GM19468 (cell line): ENCODE data around the gene UEVLD.
"Not testable (repeated sequence)": the region's sequence is repeated elsewhere in the genome, so short reads cannot be mapped to it uniquely, and the experiment has no call there.

Experiments
- ATAC-seq: cut with Tn5 transposase; IDR thresholded peaks from one replicate; pipeline ENCODE4 v1.9.1; 2021; ENCODE audit warnings: mild to moderate bottlenecking, moderate library complexity, moderate number of reproducible peaks; ENCODE audit not compliant: unreplicated experiment; ENCODE audit errors: extremely low read depth

Gene UEVLD

GRCh38 chr11:18594088-18594487 lies 5.6 kb upstream of the UEVLD start:
- not testable (repeated sequence) for ATAC-seq

- no peak for ATAC-seq
These were observed 2.0 kb upstream of the UEVLD start for GRCh38 chr11:18590571-18590970.

- no peak for ATAC-seq
These were observed 6.7 kb downstream of the UEVLD start for GRCh38 chr11:18581825-18582224.

- ATAC-seq, result no peak
These were observed 8.3 kb downstream of the UEVLD start for GRCh38 chr11:18580113-18580766.

GRCh38 chr11:18578975-18579598 lies 9.4 kb downstream of the UEVLD start:
- ATAC-seq, result peak; percentile 65

GRCh38 chr11:18575361-18575760 lies 13.2 kb downstream of the UEVLD start:
- no peak for ATAC-seq

GRCh38 chr11:18567081-18567480 lies 21.5 kb downstream of the UEVLD start:
- ATAC-seq, result no peak

GRCh38 chr11:18566406-18566805 lies 22.1 kb downstream of the UEVLD start:
- no peak for ATAC-seq

GRCh38 chr11:18564149-18564548 lies 24.4 kb downstream of the UEVLD start:
- no peak for ATAC-seq

GRCh38 chr11:18563090-18563730 lies 25.3 kb downstream of the UEVLD start:
- no peak for ATAC-seq

GRCh38 chr11:18548001-18548400 lies 40.5 kb downstream of the UEVLD start:
- no peak for ATAC-seq

GRCh38 chr11:18540207-18541009 lies 48.1 kb downstream of the UEVLD start:
- no peak for ATAC-seq

GRCh38 chr11:18536209-18536608 lies 52.3 kb downstream of the UEVLD start:
- no peak for ATAC-seq

GRCh38 chr11:18534245-18534644 lies 54.3 kb downstream of the UEVLD start:
- ATAC-seq, result no peak

GRCh38 chr11:18533365-18533764 lies 55.2 kb downstream of the UEVLD start:
- ATAC-seq, result no peak

- ATAC-seq, result no peak
These were observed 61.0 kb downstream of the UEVLD start for GRCh38 chr11:18527512-18527911.

GRCh38 chr11:18526521-18527296 lies 61.8 kb downstream of the UEVLD start, which contains the start of gene TSG101:
TSS of gene TSG101 (minus strand) at chr11:18526942. CDS start at chr11:18526816, 126 bp downstream.
- ATAC-seq, result peak; percentile 80

GRCh38 chr11:18526130-18526520 lies 62.4 kb downstream of the UEVLD start:
- no peak for ATAC-seq

GRCh38 chr11:18524248-18524647 lies 64.3 kb downstream of the UEVLD start:
- ATAC-seq, result no peak

GRCh38 chr11:18523084-18523483 lies 65.5 kb downstream of the UEVLD start:
- no peak for ATAC-seq
